CD8-positive, alpha-beta memory T cell (primary cell): Measurements from ENCODE around the gene TSPAN18. TPM values are rescaled to one million over a fixed set of nuclear protein-coding genes. Genes with fewer than 3 reads are reported as not detected.
A peak's percentile ranks its signal among the peaks of the same experiment; 100 is the strongest.

Source experiments
- CTCF ChIA-PET: fragments of 350-600 bp; sonication (Branson Sonifier 250); formaldehyde crosslinking; loops from one replicate; lab custom pipeline; 2021; ENCODE audit warnings: antibody characterized with exemption; lab: Charles Lee
- POLR2A ChIA-PET: fragments of 350-600 bp; sonication (Branson Sonifier 250); formaldehyde crosslinking; loops from one replicate; lab custom pipeline; 2021; ENCODE audit warnings: antibody characterized with exemption; lab: Charles Lee
- DNase-seq, 5 donors: peaks; one replicate each; pipeline versions ENCODE4 v3.0.0 to v3.0.0-alpha.2; 2020 to 2022; ENCODE audit warnings: mixed read lengths in 1 of 5
- H3K27ac ChIP-seq: one replicate; pipeline ENCODE4 v1.7.0; 2013; ENCODE audit warnings: low read depth, mild to moderate bottlenecking, low read length, moderate library complexity
- H3K27me3 ChIP-seq: 2 replicates; pipeline ENCODE4 v1.7.0; 2013; ENCODE audit warnings: low read length, mild to moderate bottlenecking; ENCODE audit not compliant: insufficient read depth, poor library complexity, severe bottlenecking
- H3K36me3 ChIP-seq: 2 replicates; pipeline ENCODE4 v1.7.0; 2013; ENCODE audit warnings: mild to moderate bottlenecking, low read length, moderate library complexity; ENCODE audit not compliant: insufficient read depth
- H3K4me1 ChIP-seq: 2 replicates; pipeline ENCODE4 v1.7.0; 2013; ENCODE audit warnings: mild to moderate bottlenecking, low read length, moderate library complexity; ENCODE audit not compliant: insufficient read depth
- H3K4me3 ChIP-seq: 2 replicates; pipeline ENCODE4 v1.7.0; 2013; ENCODE audit warnings: mild to moderate bottlenecking, low read length
- H3K9me3 ChIP-seq: 2 replicates; pipeline ENCODE4 v1.7.0; 2013; ENCODE audit warnings: mild to moderate bottlenecking, low read length
- H3K27ac Mint-ChIP-seq, 8 donors: one replicate each; pipeline ENCODE4 v1.8.0; 2020 to 2021; ENCODE audit warnings: mixed read lengths in 8 of 8, mild to moderate bottlenecking in 6 of 8, inconsistent platforms in 3 of 8, moderate library complexity in 3 of 8
- H3K27me3 Mint-ChIP-seq, 2 donors: one replicate each; pipeline ENCODE4 v1.8.0; 2020 to 2021; ENCODE audit warnings: mixed read lengths in 2 of 2, mild to moderate bottlenecking in 1 of 2, moderate library complexity in 1 of 2
- H3K36me3 Mint-ChIP-seq, 3 donors: one replicate each; pipeline ENCODE4 v1.8.0; 2020 to 2021; ENCODE audit warnings: mixed read lengths in 3 of 3, inconsistent platforms in 1 of 3, mild to moderate bottlenecking in 1 of 3
- H3K4me1 Mint-ChIP-seq, 3 donors: one replicate each; pipeline ENCODE4 v1.8.0; 2020 to 2021; ENCODE audit warnings: mixed read lengths in 3 of 3, inconsistent platforms in 1 of 3, mild to moderate bottlenecking in 1 of 3
- H3K4me3 Mint-ChIP-seq, 7 donors: one replicate each; pipeline ENCODE4 v1.8.0; 2020 to 2021; ENCODE audit warnings: mixed read lengths in 7 of 7, mild to moderate bottlenecking in 6 of 7, moderate library complexity in 4 of 7, inconsistent platforms in 2 of 7
- H3K9me3 Mint-ChIP-seq, 5 donors: one replicate each; pipeline ENCODE4 v1.8.0; 2020 to 2022; ENCODE audit warnings: mixed read lengths in 5 of 5, mild to moderate bottlenecking in 3 of 5, moderate library complexity in 2 of 5, inconsistent platforms in 1 of 5
- polyA plus RNA-seq: library from polyadenylated mRNA; unstranded; fragments of 300-500 nt; fragmentation: Illumina TruSeq; gene quantifications from one replicate; pipeline ENCODE4 v1.2.3, GENCODE V29; 2021
- total RNA-seq, 2 experiments: library from RNA; stranded (reverse); gene quantifications; one replicate each; pipeline ENCODE4 v1.2.3, GENCODE V29; 2021

TSPAN18 gene
- total and polyA plus RNA-seq, 3 experiments from 2014 or later = 0.60 to 15.1 (median 1.2) TPM

DNA sequence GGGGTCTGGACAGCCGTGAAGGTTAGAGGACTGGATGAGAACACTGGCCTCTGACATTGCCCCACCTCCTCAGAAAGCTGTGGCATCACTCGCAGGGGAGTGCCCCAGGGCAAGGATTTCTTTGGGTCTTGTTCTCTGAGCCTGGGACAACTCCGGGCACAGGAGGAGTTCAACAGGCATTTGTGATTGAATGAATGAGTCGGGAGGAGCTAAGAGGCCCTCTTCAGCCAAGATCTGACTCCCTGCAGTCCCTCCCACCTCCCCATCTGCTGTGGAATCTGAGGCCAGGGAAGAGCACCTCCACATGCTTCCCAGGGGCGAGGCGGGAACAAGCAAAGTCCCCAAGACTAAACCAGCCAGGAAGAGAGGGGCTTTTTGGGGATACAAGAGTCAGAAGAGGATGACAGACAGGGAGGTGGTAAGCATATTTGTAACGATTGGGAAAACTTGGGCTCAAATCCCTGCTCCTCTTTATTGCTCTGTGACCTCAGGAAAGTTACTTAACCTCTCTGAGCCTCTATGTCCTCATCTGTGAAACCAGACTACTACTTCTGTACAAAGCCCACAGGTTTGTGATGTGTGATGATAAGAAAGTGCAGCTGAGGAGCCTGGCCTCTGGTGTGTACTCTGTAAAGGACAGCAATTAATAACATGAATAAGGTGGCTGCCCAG, 217.6 kb downstream of the TSPAN18 start:
- ChIA-PET POLR2A (no interaction called here), CTCF (interaction anchor here (1.3 to 24.4 kb wide), 3 partner anchors 7 to 159 kb away, joined by 3 to 1027 read pairs (median 55); no protein-coding TSS in a partner anchor)
- H3K27ac ChIP-seq = no peak overlapping the region
- peak overlapping the region in 4 of 8 donors; percentile 11 to 92 (median 38) for H3K27ac Mint-ChIP-seq
- no peak for DNase-seq
- peaks cover 9% of the 10 kb centered on the region for H3K4me1 ChIP-seq
- no peaks in the 10 kb centered on the region for H3K27me3 ChIP-seq
- peaks cover 0 to 8% (median 2%) of the 10 kb centered on the region in 3 donors for H3K36me3 Mint-ChIP-seq
- H3K4me3 ChIP-seq = no peak overlapping the region
- H3K4me3 Mint-ChIP-seq = peak overlapping the region in 2 of 7 donors; percentile 37 to 40
- no peaks in the 10 kb centered on the region for H3K9me3 ChIP-seq
- H3K27me3 Mint-ChIP-seq = peaks cover 0 to 1% of the 10 kb centered on the region in 2 donors
- no peaks in the 10 kb centered on the region for H3K36me3 ChIP-seq
- no peaks in the 10 kb centered on the region for H3K9me3 Mint-ChIP-seq
- peaks cover 30 to 72% (median 54%) of the 10 kb centered on the region in 3 donors for H3K4me1 Mint-ChIP-seq

DNA sequence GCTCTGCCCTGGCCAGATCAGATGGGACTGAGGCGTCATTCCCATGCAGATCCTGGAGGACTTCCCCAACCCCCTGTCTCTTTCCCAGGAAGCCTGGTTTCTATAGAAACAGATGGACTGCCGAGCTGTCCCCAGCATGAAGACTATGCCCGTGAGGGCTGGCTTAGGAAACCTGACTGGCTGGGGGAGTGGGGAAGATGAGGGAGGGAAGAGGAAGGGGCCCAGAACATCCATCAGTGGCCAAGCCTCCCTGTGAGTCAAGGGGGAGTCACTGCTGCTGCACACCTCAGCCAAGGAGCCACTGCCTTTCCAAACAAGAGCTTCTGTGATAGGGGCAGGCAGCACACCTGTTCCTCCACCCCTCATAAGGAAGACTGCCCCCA, 218.1 kb downstream of the TSPAN18 start:
- H3K27me3 Mint-ChIP-seq = peaks cover 0 to 1% of the 10 kb centered on the region in 2 donors
- no peaks in the 10 kb centered on the region for H3K27me3 ChIP-seq
- peak overlapping the region in 1 of 7 donors; percentile 37 for H3K4me3 Mint-ChIP-seq
- no peaks in the 10 kb centered on the region for H3K9me3 Mint-ChIP-seq
- DNase-seq = no peak
- H3K36me3 ChIP-seq = no peaks in the 10 kb centered on the region
- H3K4me1 Mint-ChIP-seq = peaks cover 30 to 73% (median 51%) of the 10 kb centered on the region in 3 donors
- POLR2A ChIA-PET = no interaction called here
- no peak overlapping the region for H3K4me3 ChIP-seq
- no peak overlapping the region for H3K27ac ChIP-seq
- peak overlapping the region in 1 of 8 donors; percentile 29 for H3K27ac Mint-ChIP-seq
- no peaks in the 10 kb centered on the region for H3K9me3 ChIP-seq
- CTCF ChIA-PET = interaction anchor here (1.3 to 24.4 kb wide), 3 partner anchors 7 to 159 kb away, joined by 3 to 1027 read pairs (median 55); no protein-coding TSS in a partner anchor
- peaks cover 9% of the 10 kb centered on the region for H3K4me1 ChIP-seq
- H3K36me3 Mint-ChIP-seq = peaks cover 0 to 8% (median 2%) of the 10 kb centered on the region in 3 donors

DNA sequence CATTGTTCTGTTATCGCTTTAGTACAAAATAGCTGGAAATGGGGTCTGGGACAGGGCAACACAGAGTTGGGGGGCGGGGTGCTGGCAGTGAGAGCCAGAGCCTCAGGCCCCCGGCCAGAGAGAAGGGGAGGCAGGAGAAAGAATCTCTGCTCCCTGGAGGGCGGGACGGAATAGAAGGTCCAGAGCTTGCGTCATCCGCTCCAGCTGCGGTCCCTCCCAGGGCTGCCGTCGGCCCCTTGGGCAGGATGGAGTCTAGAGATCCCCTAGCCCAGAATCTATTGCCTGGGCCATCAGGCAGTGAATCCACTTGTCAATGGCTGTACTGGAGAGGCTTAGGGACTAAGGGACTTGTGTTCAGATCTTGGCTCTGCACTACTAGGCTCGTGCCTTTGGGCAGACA, 218.9 kb downstream of the TSPAN18 start:
- no peak overlapping the region for H3K4me3 ChIP-seq
- peaks cover 27 to 65% (median 45%) of the 10 kb centered on the region in 3 donors for H3K4me1 Mint-ChIP-seq
- H3K9me3 ChIP-seq = no peaks in the 10 kb centered on the region
- ChIA-PET CTCF (interaction anchor here (1.3 to 24.4 kb wide), 3 partner anchors 8 to 158 kb away, joined by 3 to 1027 read pairs (median 55); no protein-coding TSS in a partner anchor), POLR2A (no interaction called here)
- peak overlapping the region in 1 of 7 donors; percentile 78 for H3K4me3 Mint-ChIP-seq
- H3K9me3 Mint-ChIP-seq = no peaks in the 10 kb centered on the region
- H3K27ac ChIP-seq = no peak overlapping the region
- H3K27ac Mint-ChIP-seq = peak overlapping the region in 1 of 8 donors; percentile 78
- no peaks in the 10 kb centered on the region for H3K36me3 ChIP-seq
- no peaks in the 10 kb centered on the region for H3K27me3 ChIP-seq
- H3K36me3 Mint-ChIP-seq = peaks cover 0 to 5% (median 2%) of the 10 kb centered on the region in 3 donors
- peaks cover 9% of the 10 kb centered on the region for H3K4me1 ChIP-seq
- peaks cover 0 to 1% of the 10 kb centered on the region in 2 donors for H3K27me3 Mint-ChIP-seq
- DNase-seq = no peak

DNA sequence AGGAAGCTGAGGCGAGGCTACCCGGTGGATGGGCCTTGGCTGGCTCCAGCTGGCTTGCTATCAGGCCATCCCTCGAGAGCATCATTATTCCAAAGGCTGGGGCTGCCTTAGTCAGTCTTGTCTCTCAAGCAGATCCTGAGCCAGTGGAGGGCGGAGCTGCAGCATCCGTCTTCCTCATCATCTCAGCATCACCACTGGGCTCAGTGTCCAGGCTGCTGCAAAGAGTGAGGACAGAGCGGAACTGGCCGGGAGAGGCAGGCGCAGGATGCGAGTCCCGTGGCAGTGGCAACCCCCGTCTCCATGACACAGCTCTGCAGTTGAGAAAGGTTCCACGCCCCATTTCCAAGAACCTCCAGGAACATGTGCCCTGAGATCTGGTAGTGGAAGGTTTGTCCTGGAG, 219.5 kb downstream of the TSPAN18 start:
- H3K4me1 ChIP-seq = peaks cover 9% of the 10 kb centered on the region
- POLR2A ChIA-PET = no interaction called here
- H3K9me3 Mint-ChIP-seq = no peaks in the 10 kb centered on the region

DNA sequence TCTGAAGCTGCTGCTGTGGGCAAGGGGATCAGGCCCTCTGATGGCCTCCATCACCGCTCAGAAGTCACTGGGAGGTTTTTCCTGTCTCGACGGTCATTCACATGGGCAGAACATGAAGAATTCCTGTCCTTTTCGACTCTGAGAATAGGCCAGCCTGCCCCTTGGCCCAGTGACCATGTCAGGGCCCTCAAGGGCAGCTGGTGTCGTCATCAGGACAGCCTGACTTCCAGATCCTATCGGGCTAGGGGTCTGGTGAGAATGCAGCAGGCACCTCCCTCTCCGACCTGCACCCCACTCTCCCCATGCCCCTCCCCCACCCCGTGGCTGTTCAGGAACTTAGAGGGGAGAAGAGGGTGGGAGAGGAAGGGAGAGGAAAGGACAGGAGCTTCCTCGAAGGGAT, 220.4 kb downstream of the TSPAN18 start:
- Histone ChIP-seq H3K27ac (no peak overlapping the region), H3K9me3 (no peaks in the 10 kb centered on the region), H3K36me3 (no peaks in the 10 kb centered on the region), H3K4me3 (no peak overlapping the region), H3K27me3 (no peaks in the 10 kb centered on the region), H3K4me1 (peaks cover 9% of the 10 kb centered on the region)
- H3K27ac Mint-ChIP-seq = peak overlapping the region in 1 of 8 donors; percentile 52
- no peaks in the 10 kb centered on the region for H3K9me3 Mint-ChIP-seq
- H3K4me1 Mint-ChIP-seq = peaks cover 28 to 62% (median 44%) of the 10 kb centered on the region in 3 donors
- no peak for DNase-seq
- H3K4me3 Mint-ChIP-seq = peak overlapping the region in 4 of 7 donors; percentile 2 to 88 (median 42)
- CTCF ChIA-PET = interaction anchor here (1.4 to 24.4 kb wide), 5 partner anchors 10 to 157 kb away, joined by 3 to 1027 read pairs (median 5); no protein-coding TSS in a partner anchor
- peaks cover 0 to 3% of the 10 kb centered on the region in 2 donors for H3K27me3 Mint-ChIP-seq
- H3K36me3 Mint-ChIP-seq = peaks cover 0 to 3% (median 0%) of the 10 kb centered on the region in 3 donors
- POLR2A ChIA-PET = no interaction called here

More for the DNA sequence above, 219.5 kb downstream of the TSPAN18 start:
- Mint-ChIP-seq H3K4me1 (peaks cover 30 to 62% (median 47%) of the 10 kb centered on the region in 3 donors), H3K27ac (no peak overlapping the region), H3K36me3 (peaks cover 0 to 3% (median 2%) of the 10 kb centered on the region in 3 donors), H3K27me3 (peaks cover 0 to 1% of the 10 kb centered on the region in 2 donors), H3K4me3 (peak overlapping the region in 2 of 7 donors; percentile 27 to 78)
- no peak overlapping the region for H3K4me3 ChIP-seq
- no peak for DNase-seq
- CTCF ChIA-PET = interaction anchor here (1.4 to 24.4 kb wide), 5 partner anchors 9 to 157 kb away, joined by 3 to 1027 read pairs (median 5); no protein-coding TSS in a partner anchor
- no peaks in the 10 kb centered on the region for H3K36me3 ChIP-seq
- no peaks in the 10 kb centered on the region for H3K27me3 ChIP-seq
- no peaks in the 10 kb centered on the region for H3K9me3 ChIP-seq
- no peak overlapping the region for H3K27ac ChIP-seq

GRCh38 chr11:44948155-44948554, 221.4 kb downstream of the TSPAN18 start:
- Histone ChIP-seq H3K36me3 (no peaks in the 10 kb centered on the region), H3K4me1 (peaks cover 4% of the 10 kb centered on the region), H3K4me3 (no peak overlapping the region), H3K27ac (no peak overlapping the region), H3K9me3 (no peaks in the 10 kb centered on the region), H3K27me3 (no peaks in the 10 kb centered on the region)
- Mint-ChIP-seq H3K9me3 (no peaks in the 10 kb centered on the region), H3K27me3 (peaks cover 0 to 3% of the 10 kb centered on the region in 2 donors), H3K27ac (peak overlapping the region in 3 of 8 donors; percentile 48 to 74 (median 51)), H3K4me1 (peaks cover 23 to 51% (median 34%) of the 10 kb centered on the region in 3 donors), H3K36me3 (peaks cover 0 to 3% (median 0%) of the 10 kb centered on the region in 3 donors), H3K4me3 (peak overlapping the region; percentile 23 to 88 (median 59))
- ChIA-PET CTCF (interaction anchor here (0.7 to 24.4 kb wide), 9 partner anchors 11 to 156 kb away, joined by 3 to 1027 read pairs (median 4); no protein-coding TSS in a partner anchor), POLR2A (no interaction called here)
- no peak for DNase-seq

DNA sequence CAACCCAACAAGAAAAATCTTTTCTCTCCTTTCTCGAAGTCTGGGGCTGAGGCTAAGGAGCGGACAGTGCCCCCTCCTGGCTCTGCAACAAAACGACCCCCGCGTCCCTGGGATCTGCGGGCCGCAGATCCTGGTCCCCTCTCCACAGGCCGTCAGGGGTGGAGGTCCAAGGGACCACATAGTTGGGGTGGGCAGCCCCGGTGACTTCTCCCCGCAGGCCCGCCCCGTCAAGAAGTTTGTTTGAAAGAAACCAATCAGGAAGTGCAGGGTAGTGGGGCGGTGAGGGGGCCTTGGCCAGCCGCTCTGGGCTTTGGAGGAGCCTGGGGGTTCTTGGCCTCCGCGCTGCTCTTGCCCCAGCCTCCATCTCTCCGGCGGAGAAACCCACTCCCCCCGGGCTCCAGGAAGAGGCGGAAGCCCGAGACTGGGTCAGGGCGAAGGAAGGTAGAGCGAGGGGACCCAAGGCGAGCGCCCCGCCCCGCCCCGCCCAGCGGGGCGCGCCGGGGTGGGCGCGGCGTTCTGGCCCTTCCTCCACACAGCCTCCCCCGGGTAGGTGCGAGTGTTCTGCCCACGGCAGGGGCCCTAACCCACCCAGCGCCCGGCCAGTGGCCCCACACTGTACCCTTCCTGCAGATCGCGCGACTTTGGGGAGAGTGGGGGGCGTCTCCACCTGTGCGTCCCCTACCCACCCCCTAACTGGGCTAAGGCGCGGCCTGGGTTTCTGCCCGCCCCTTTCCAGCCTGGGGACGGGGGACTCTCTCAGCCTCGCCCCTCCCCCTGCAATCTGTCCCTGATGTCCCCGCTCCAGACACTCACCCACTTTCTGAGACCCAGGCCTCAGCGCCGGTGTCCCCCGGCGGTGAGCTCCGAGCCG, 222.6 kb downstream of the TSPAN18 start:
- H3K4me3 ChIP-seq = peak overlapping the region; percentile 55
- no peak overlapping the region for H3K27ac ChIP-seq

More for the DNA sequence above, 222.6 kb downstream of the TSPAN18 start:
- CTCF ChIA-PET = interaction anchor here (1.0 to 24.4 kb wide), 12 partner anchors 10 to 155 kb away, joined by 3 to 1027 read pairs (median 4); no protein-coding TSS in a partner anchor
- Histone ChIP-seq H3K4me1 (no peaks in the 10 kb centered on the region), H3K36me3 (no peaks in the 10 kb centered on the region), H3K9me3 (no peaks in the 10 kb centered on the region), H3K27me3 (no peaks in the 10 kb centered on the region)
- Mint-ChIP-seq H3K36me3 (peaks cover 0 to 3% (median 0%) of the 10 kb centered on the region in 3 donors), H3K4me3 (peak overlapping the region; percentile 84 to 94 (median 90)), H3K27me3 (peaks cover 0 to 5% of the 10 kb centered on the region in 2 donors), H3K9me3 (no peaks in the 10 kb centered on the region), H3K27ac (peak overlapping the region; percentile 43 to 90 (median 79)), H3K4me1 (peaks cover 13 to 39% (median 27%) of the 10 kb centered on the region in 3 donors)
- POLR2A ChIA-PET = interaction anchor here (1.7 kb wide), 1 partner anchor 154 kb away, joined by 5 read pairs; no protein-coding TSS in a partner anchor
- peak; percentile 12 to 57 (median 24) for DNase-seq
